A549 (cell line): ENCODE measurements around the gene DYNLRB2. TPM values are rescaled to one million over a fixed set of nuclear protein-coding genes. Genes with fewer than 3 reads are reported as not detected.

Source experiments
- ATAC-seq, 2 experiments: fragments of 200-7000 bp in 1 of 2; fragments of >200 bp in 1 of 2; cut with Nextera tagmentation in 1 of 2; cut with Tn5 transposase in 1 of 2; 3 replicates each; pipeline versions ENCODE4 v1.8.0 to v1.9.1; 2018 to 2020; ENCODE audit warnings: mild to moderate bottlenecking in 1 of 2, moderate library complexity in 1 of 2
- CTCF ChIA-PET: fragments of 300-600 bp; sonication (Branson Sonifier 250); formaldehyde crosslinking; extraction: SDS; loops from one replicate; lab custom pipeline; 2021; ENCODE audit warnings: antibody characterized with exemption, inconsistent platforms; lab: Yijun Ruan, JAX
- POLR2A ChIA-PET: fragments of 350-600 bp; formaldehyde crosslinking; extraction: SDS; loops from one replicate; lab custom pipeline; 2021; ENCODE audit warnings: antibody characterized with exemption, inconsistent platforms; lab: Yijun Ruan, JAX
- DNase-seq, 2 experiments: peaks; one replicate each; pipeline versions ENCODE4 v3.0.0 to v3.0.0-alpha.2; 2011 to 2016; ENCODE audit warnings: low read depth in 1 of 2, low spot score in 1 of 2
- FAIRE-seq: peaks from 2 replicates; lab custom pipeline; 2011; peaks lifted over from hg19 to GRCh38; lab: Jason Lieb, UNC
- H3K27ac ChIP-seq, 2 experiments: fragments of >200 bp; sonication (Bioruptor Twin); formaldehyde crosslinking; 3 replicates each; pipeline ENCODE4 v1.5.1; 2016 to 2017
- H3K4me1 ChIP-seq: fragments of >200 bp; sonication (Bioruptor Twin); formaldehyde crosslinking; 3 replicates; pipeline ENCODE4 v1.6.1; 2016
- H3K4me2 ChIP-seq: fragments of >200 bp; sonication (Bioruptor Twin); formaldehyde crosslinking; 3 replicates; pipeline ENCODE4 v1.6.1; 2016
- H3K4me3 ChIP-seq: fragments of >200 bp; sonication (Bioruptor Twin); formaldehyde crosslinking; 3 replicates; pipeline ENCODE4 v1.5.1; 2016
- H3K9me3 ChIP-seq: fragments of >200 bp; sonication (Bioruptor Twin); formaldehyde crosslinking; 3 replicates; pipeline ENCODE4 v1.6.1; 2016
- CHD2 ChIP-seq: fragments of 150-350 bp; IDR thresholded peaks from 2 replicates; pipeline ENCODE4 v1.6.1; 2014; ENCODE audit warnings: low read length; ENCODE audit not compliant: partially characterized antibody
- CHD4 ChIP-seq: fragments of 200-600 bp; sonication (generic); IDR thresholded peaks from 2 replicates; pipeline ENCODE4 v1.6.1; 2016; ENCODE audit warnings: antibody characterized with exemption, mild to moderate bottlenecking, borderline replicate concordance
- FOSB ChIP-seq: fragments of 250-450 bp; sonication (Bioruptor Pico); IDR thresholded peaks from 2 replicates; pipeline ENCODE4 v1.5.0; 2020; ENCODE audit warnings: mild to moderate bottlenecking, moderate library complexity
- FOXS1 ChIP-seq: fragments of 250-450 bp; sonication (Bioruptor Pico); IDR thresholded peaks from 2 replicates; pipeline ENCODE4 v1.5.0; 2020; ENCODE audit warnings: mild to moderate bottlenecking, moderate library complexity
- HEYL ChIP-seq: fragments of 250-450 bp; sonication (Bioruptor Pico); IDR thresholded peaks from 2 replicates; pipeline ENCODE4 v1.8.0; 2021; ENCODE audit warnings: mild to moderate bottlenecking, moderate library complexity
- HMGXB4 ChIP-seq: fragments of 250-450 bp; sonication (Bioruptor Pico); IDR thresholded peaks from 2 replicates; pipeline ENCODE4 v1.5.0; 2021; ENCODE audit warnings: mild to moderate bottlenecking, moderate library complexity, borderline replicate concordance
- HOXB13 ChIP-seq: fragments of 250-450 bp; sonication (Bioruptor Pico); IDR thresholded peaks from 2 replicates; pipeline ENCODE4 v1.5.0; 2020; ENCODE audit warnings: low read depth, mild to moderate bottlenecking, moderate library complexity
- HOXB5 ChIP-seq: fragments of 250-450 bp; sonication (Bioruptor Pico); IDR thresholded peaks from 2 replicates; pipeline ENCODE4 v1.5.0; 2020; ENCODE audit warnings: mild to moderate bottlenecking, moderate library complexity
- KDM1A ChIP-seq: fragments of 200-600 bp; sonication (generic); IDR thresholded peaks from 2 replicates; pipeline ENCODE4 v1.6.1; 2016; ENCODE audit warnings: low read depth, mild to moderate bottlenecking
- MAFK ChIP-seq: fragments of 450-650 bp; IDR thresholded peaks from 2 replicates; pipeline ENCODE4 v1.6.1; 2014; ENCODE audit not compliant: partially characterized antibody
- MAZ ChIP-seq: fragments of 150-350 bp; IDR thresholded peaks from 2 replicates; pipeline ENCODE4 v1.6.1; 2014; ENCODE audit warnings: antibody characterized with exemption, low read depth, low read length, borderline replicate concordance
- NFE2L2 ChIP-seq: fragments of 150-350 bp; conservative IDR thresholded peaks from 2 replicates; pipeline ENCODE4 v1.6.1; 2014; ENCODE audit warnings: low read length
- POLR2A ChIP-seq: IDR thresholded peaks from 2 replicates; pipeline ENCODE4 v1.6.1; 2012; ENCODE audit warnings: mild to moderate bottlenecking, low read length
- RARB ChIP-seq: fragments of 250-450 bp; sonication (Bioruptor Pico); IDR thresholded peaks from 2 replicates; pipeline ENCODE4 v1.8.0; 2021; ENCODE audit warnings: mild to moderate bottlenecking, moderate library complexity
- RNF2 ChIP-seq: fragments of 200-600 bp; sonication (generic); IDR thresholded peaks from 2 replicates; pipeline ENCODE4 v1.6.1; 2016; ENCODE audit warnings: low read depth, mild to moderate bottlenecking, antibody characterized with exemption, moderate library complexity, borderline replicate concordance
- USF2 ChIP-seq: fragments of 450-650 bp; IDR thresholded peaks from 2 replicates; pipeline ENCODE4 v1.6.1; 2014; ENCODE audit warnings: antibody characterized with exemption
- ZFP36 ChIP-seq: fragments of 450-650 bp; IDR thresholded peaks from 2 replicates; pipeline ENCODE4 v1.6.1; 2014; ENCODE audit warnings: borderline replicate concordance; ENCODE audit not compliant: partially characterized antibody
- WGBS: methylation state at CpG from one replicate; pipeline ENCODE4 v1.1.6; 2017; ENCODE audit errors: missing lambda C conversion rate; 5-methylcytosine and 5-hydroxymethylcytosine counted together
- polyA plus RNA-seq, 4 experiments: library from polyadenylated mRNA; depleted of rRNA in 3 of 4; stranded (reverse); fragments of >200 nt; fragmentation: RNase III in 1 of 4; extraction: RNeasy Plus Mini Kit Qiagen cat#74134 plus additional on column Dnase treatment in 1 of 4; gene quantifications; 2 replicates in 3 of 4; 3 replicates in 1 of 4; pipeline ENCODE4 v1.2.3, GENCODE V29; 2011 to 2017
- TF ChIP-seq, protein P1 (sequence below): fragments of 250-450 bp; sonication (Bioruptor Pico); IDR thresholded peaks from 2 replicates; pipeline ENCODE4 v1.5.0; 2020; ENCODE audit warnings: low read depth, mild to moderate bottlenecking, moderate library complexity
- TF ChIP-seq, protein P2 (sequence below): IDR thresholded peaks from 2 replicates; pipeline ENCODE4 v1.6.1; 2012; ENCODE audit warnings: low read depth, borderline replicate concordance
- TF ChIP-seq, protein P3 (sequence below): IDR thresholded peaks from 2 replicates; pipeline ENCODE4 v1.6.1; 2012

Gene DYNLRB2
- polyA plus RNA-seq, 2 of the 4 experiments (the other 2 are of a cell fraction) = not detected

DNA sequence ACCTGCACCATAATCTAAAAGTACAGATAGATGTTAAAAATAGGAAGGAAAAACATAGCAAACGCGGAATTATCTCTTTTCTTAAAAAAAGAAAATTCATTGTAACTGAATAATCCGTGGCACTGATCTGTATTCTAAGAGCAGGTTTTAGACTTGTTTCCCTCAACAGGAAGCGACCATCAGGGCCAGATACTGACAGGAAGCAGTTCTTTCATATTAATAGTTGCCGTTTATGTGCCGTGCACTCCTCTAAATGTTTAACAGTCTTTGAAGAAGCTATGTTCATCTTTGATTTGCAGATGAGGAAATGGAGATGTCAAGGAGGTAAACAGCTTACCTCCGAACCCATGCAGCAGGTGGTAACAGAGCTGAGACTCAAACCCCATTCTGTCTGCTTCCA is 23.6 kb downstream of the DYNLRB2 start:
- 44% methylated on average over 7 of the region's 7 CpGs for WGBS
- Histone ChIP-seq H3K4me1 (no peaks in the 10 kb centered on the region), H3K9me3 (no peaks in the 10 kb centered on the region), H3K27ac (no peak overlapping the region), H3K4me2 (no peak overlapping the region), H3K4me3 (no peak overlapping the region)
- FAIRE-seq (no peak), DNase-seq (no peak), ATAC-seq (no peak)
- POLR2A ChIA-PET = no interaction called here
- CTCF ChIA-PET = no interaction called here
- no peak for TF ChIP-seq FOSB (CRISPR knock-in tag)
- no peak for TF ChIP-seq POLR2A
- no peak for TF ChIP-seq MAZ

DNA sequence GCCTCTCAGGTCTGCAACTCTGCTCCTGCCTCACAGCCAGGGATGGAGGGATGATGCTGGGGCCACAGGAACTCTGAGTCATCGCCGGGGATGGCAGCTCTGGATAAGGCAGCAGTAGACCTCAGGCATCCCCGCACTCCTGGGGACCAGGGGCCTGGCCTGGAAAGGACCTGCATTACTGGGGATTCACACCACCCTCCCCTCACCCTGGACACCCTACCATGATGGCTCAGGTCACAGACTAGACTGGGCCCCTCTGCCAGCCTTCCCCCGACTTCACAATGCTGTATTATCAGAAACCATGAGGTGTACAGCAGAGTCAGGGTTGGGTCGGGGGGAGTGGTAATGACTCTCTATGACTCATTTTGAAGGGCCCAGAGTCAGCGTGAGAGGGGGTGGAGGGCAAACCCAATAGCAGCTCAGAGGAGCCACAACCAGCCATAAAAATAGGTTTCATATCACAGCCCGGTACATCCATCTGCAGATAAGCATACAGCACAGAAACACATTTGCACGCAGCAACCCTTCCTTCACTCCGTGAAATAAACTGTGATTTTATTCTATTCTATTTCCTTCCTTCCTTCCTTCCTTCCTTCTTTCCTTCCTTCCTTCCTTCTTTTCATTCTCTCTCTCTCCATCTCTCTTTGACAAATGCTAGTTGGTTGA is 28.8 kb downstream of the DYNLRB2 start:
- peak; percentile 42 to 57; a peak in 5 of 6 replicates for ATAC-seq
- TF ChIP-seq CHD2 (no peak), HOXB13 (CRISPR knock-in tag) (no peak), NFE2L2 (no peak), HMGXB4 (CRISPR knock-in tag) (no peak), RNF2 (no peak), FOXS1 (CRISPR knock-in tag) (no peak), FOSB (CRISPR knock-in tag) (no peak), KDM1A (no peak), ZFP36 (no peak), RARB (CRISPR knock-in tag) (no peak)
- TF ChIP-seq, protein P1, sequence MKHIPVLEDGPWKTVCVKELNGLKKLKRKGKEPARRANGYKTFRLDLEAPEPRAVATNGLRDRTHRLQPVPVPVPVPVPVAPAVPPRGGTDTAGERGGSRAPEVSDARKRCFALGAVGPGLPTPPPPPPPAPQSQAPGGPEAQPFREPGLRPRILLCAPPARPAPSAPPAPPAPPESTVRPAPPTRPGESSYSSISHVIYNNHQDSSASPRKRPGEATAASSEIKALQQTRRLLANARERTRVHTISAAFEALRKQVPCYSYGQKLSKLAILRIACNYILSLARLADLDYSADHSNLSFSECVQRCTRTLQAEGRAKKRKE (CRISPR knock-in tag) = no peak
- TF ChIP-seq, all 56 proteins: peak for 0
- no peaks in the 10 kb centered on the region for H3K4me1 ChIP-seq
- POLR2A ChIA-PET = no interaction called here
- H3K9me3 ChIP-seq = no peaks in the 10 kb centered on the region; the same call in 2 of the 3 replicates
- no peak overlapping the region for H3K4me3 ChIP-seq
- H3K27ac ChIP-seq = no peak overlapping the region
- no peak overlapping the region for H3K4me2 ChIP-seq
- CTCF ChIA-PET = no interaction called here
- FAIRE-seq = no peak
- WGBS = 25% methylated on average over 9 of the region's 9 CpGs
- DNase-seq = peak in 1 of 2 experiments; percentile 8

DNA sequence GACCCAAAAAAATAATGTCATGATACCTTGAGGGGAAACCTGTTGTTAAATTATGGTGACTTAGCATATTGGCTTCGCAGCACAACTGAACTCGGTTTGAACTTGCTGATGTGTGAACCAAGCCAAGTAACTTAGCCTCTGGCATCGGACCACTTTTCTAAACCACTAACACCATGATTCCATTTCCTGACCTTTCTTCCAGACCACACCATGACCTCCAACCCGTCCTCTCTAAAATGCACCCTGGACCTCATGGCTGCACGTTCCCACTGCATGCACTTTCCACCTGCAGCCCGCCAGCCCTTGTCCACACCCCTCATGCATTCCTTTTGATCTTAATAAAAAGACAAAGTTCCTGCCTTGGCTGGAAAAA is 29.3 kb downstream of the DYNLRB2 start:
- H3K4me1 ChIP-seq = no peaks in the 10 kb centered on the region
- FAIRE-seq (no peak), ATAC-seq (no peak), DNase-seq (peak in 1 of 2 experiments; percentile 4)
- no peak overlapping the region for H3K27ac ChIP-seq
- CTCF ChIA-PET = no interaction called here
- no peak overlapping the region for H3K4me3 ChIP-seq
- WGBS = 27% methylated on average over 6 of the region's 6 CpGs
- POLR2A ChIA-PET = no interaction called here
- no peaks in the 10 kb centered on the region; the same call in 2 of the 3 replicates for H3K9me3 ChIP-seq
- no peak overlapping the region for H3K4me2 ChIP-seq
- no peak for TF ChIP-seq CHD4
- TF ChIP-seq MAFK = peak; percentile 15
- TF ChIP-seq RNF2 = no peak

DNA sequence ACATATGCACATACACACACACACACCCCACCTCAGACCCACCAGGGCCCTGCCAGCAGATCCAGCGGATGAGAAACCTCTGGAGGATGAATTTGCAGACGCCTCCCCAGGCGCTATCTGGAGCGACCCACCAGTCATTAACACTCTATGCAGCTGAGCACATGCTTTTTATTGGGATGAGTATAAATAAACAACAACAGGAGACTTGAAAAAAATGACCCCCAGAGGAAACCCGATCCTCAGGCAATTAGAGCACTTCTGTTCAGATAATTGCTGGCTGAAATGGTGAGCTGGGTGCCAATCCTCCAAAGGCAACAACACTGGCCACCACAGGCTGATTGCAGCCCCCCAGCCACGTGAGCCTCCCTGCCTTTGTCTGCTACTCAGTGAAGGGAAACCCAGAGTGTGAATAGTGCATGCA is 32.9 kb downstream of the DYNLRB2 start:
- 11% methylated on average over 6 of the region's 6 CpGs for WGBS

More for the DNA sequence above, 32.9 kb downstream of the DYNLRB2 start:
- CTCF ChIA-PET = no interaction called here
- H3K9me3 ChIP-seq = no peaks in the 10 kb centered on the region; the same call in 2 of the 3 replicates
- POLR2A ChIA-PET = no interaction called here
- H3K4me1 ChIP-seq = no peaks in the 10 kb centered on the region
- ATAC-seq (no peak), DNase-seq (no peak), FAIRE-seq (no peak)
- TF ChIP-seq HEYL (no peak), HOXB5 (CRISPR knock-in tag) (no peak), ZFP36 (no peak), KDM1A (no peak), USF2 (no peak)
- TF ChIP-seq, protein P2, sequence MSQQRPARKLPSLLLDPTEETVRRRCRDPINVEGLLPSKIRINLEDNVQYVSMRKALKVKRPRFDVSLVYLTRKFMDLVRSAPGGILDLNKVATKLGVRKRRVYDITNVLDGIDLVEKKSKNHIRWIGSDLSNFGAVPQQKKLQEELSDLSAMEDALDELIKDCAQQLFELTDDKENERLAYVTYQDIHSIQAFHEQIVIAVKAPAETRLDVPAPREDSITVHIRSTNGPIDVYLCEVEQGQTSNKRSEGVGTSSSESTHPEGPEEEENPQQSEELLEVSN = no peak
- TF ChIP-seq, protein P3, sequence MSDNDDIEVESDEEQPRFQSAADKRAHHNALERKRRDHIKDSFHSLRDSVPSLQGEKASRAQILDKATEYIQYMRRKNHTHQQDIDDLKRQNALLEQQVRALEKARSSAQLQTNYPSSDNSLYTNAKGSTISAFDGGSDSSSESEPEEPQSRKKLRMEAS = no peak
- no peak overlapping the region for H3K4me2 ChIP-seq
- no peak overlapping the region for H3K27ac ChIP-seq
- H3K4me3 ChIP-seq = no peak overlapping the region
